PFSK-1 (cell line): ENCODE data around the gene IL36B.

ENCODE experiments used
- FOXP2 ChIP-seq: optimal IDR thresholded peaks from 2 replicates; pipeline ENCODE3; 2011; ENCODE audit warnings: borderline replicate concordance, control low read depth, inconsistent platforms; ENCODE audit not compliant: insufficient read depth; ENCODE audit errors: extremely low read length, extremely low read depth
- POLR2AphosphoS5 ChIP-seq: IDR thresholded peaks from 2 replicates; pipeline ENCODE4 v1.6.1; 2012; ENCODE audit warnings: low read depth, mild to moderate bottlenecking, control low read depth, low read length, moderate library complexity
- REST ChIP-seq, 2 experiments: IDR thresholded peaks; 2 replicates each; pipeline versions ENCODE4 v1.6.1 to v1.8.0; 2011 to 2012; ENCODE audit warnings: low read depth in 2 of 2, low read length in 2 of 2, control low read depth in 1 of 2, inconsistent platforms in 1 of 2, mild to moderate bottlenecking in 1 of 2, moderate library complexity in 1 of 2; ENCODE audit not compliant: insufficient read depth in 1 of 2
- SIN3A ChIP-seq: IDR thresholded peaks from 2 replicates; pipeline ENCODE4 v1.6.1; 2012; ENCODE audit warnings: mild to moderate bottlenecking, low read length, moderate library complexity, borderline replicate concordance; ENCODE audit not compliant: insufficient read depth
- TAF1 ChIP-seq: IDR thresholded peaks from 2 replicates; pipeline ENCODE4 v1.6.1; 2012; ENCODE audit warnings: low read length, control low read depth, borderline replicate concordance; ENCODE audit not compliant: insufficient read depth

Gene IL36B

GRCh38 chr2:113039719-113040118 lies 12.9 kb downstream of the IL36B start:
- TF ChIP-seq SIN3A (no peak), POLR2AphosphoS5 (no peak)

- TF ChIP-seq FOXP2, result no peak
- no peak for TF ChIP-seq SIN3A
- TF ChIP-seq TAF1, result no peak
- no peak for TF ChIP-seq REST (IDR thresholded peaks at IDR 0.05; ENCODE audit: insufficient read depth in 1 of 2, low read depth in 2 of 2, low read length in 2 of 2)
Measured at GRCh38 chr2:113039158-113039557, 13.5 kb downstream of the IL36B start.

- TF ChIP-seq REST (IDR thresholded peaks at IDR 0.05; ENCODE audit: insufficient read depth in 1 of 2, low read depth in 2 of 2, low read length in 2 of 2) (no peak), TAF1 (no peak), SIN3A (no peak)
Measured at GRCh38 chr2:113038291-113038690, 14.4 kb downstream of the IL36B start.

GRCh38 chr2:113036763-113037162 lies 15.9 kb downstream of the IL36B start:
- TF ChIP-seq SIN3A, result no peak
- no peak for TF ChIP-seq REST (IDR thresholded peaks at IDR 0.05; ENCODE audit: insufficient read depth in 1 of 2, low read depth in 2 of 2, low read length in 2 of 2)
- TF ChIP-seq FOXP2, result no peak

- TF ChIP-seq FOXP2 (no peak), SIN3A (no peak), TAF1 (no peak), POLR2AphosphoS5 (no peak), REST (IDR thresholded peaks at IDR 0.05; ENCODE audit: insufficient read depth in 1 of 2, low read depth in 2 of 2, low read length in 2 of 2) (no peak)
Measured at GRCh38 chr2:113034016-113034415, 18.7 kb downstream of the IL36B start.
